SK-N-SH treated with all-trans-retinoic acid at 6 μM for 48 hours (cell line): Measurements from ENCODE around the gene ZFP92.

Experiments
- OSR1 ChIP-seq: fragments of 250-450 bp; sonication (Bioruptor Pico); IDR thresholded peaks from 2 replicates; pipeline ENCODE4 v1.8.0; 2022; ENCODE audit warnings: moderate library complexity, mild to moderate bottlenecking, inconsistent platforms
- RARB ChIP-seq: fragments of 250-450 bp; sonication (Bioruptor Pico); IDR thresholded peaks from 2 replicates; pipeline ENCODE4 v1.8.0; 2021; ENCODE audit warnings: mild to moderate bottlenecking, moderate library complexity
- SNAI2 ChIP-seq: fragments of 250-450 bp; sonication (Bioruptor Pico); IDR thresholded peaks from 2 replicates; pipeline ENCODE4 v1.5.0; 2020; ENCODE audit warnings: mild to moderate bottlenecking, moderate library complexity
- ZC3H10 ChIP-seq: fragments of 250-450 bp; sonication (Bioruptor Pico); IDR thresholded peaks from 2 replicates; pipeline ENCODE4 v1.5.1; 2021; ENCODE audit warnings: mild to moderate bottlenecking, moderate library complexity
- ZFP3 ChIP-seq: fragments of 250-450 bp; sonication (Bioruptor Pico); IDR thresholded peaks from 2 replicates; pipeline ENCODE4 v1.5.0; 2020; ENCODE audit warnings: mild to moderate bottlenecking, moderate library complexity
- ZFP30 ChIP-seq: fragments of 450-650 bp; formaldehyde crosslinking; IDR thresholded peaks from 2 replicates; pipeline ENCODE4 v1.5.0; 2022; ENCODE audit warnings: mild to moderate bottlenecking, moderate library complexity
- ZNF565 ChIP-seq: fragments of 450-650 bp; formaldehyde crosslinking; conservative IDR thresholded peaks from 2 replicates; pipeline ENCODE4 v1.5.0; 2020; ENCODE audit warnings: low read depth, mild to moderate bottlenecking, moderate library complexity
- TF ChIP-seq, protein P1 (sequence below): fragments of 250-450 bp; sonication (Bioruptor Pico); IDR thresholded peaks from 2 replicates; pipeline ENCODE4 v1.8.0; 2020; ENCODE audit warnings: mild to moderate bottlenecking, moderate library complexity, borderline replicate concordance
- TF ChIP-seq, protein P2 (sequence below): fragments of 250-450 bp; sonication (Bioruptor Pico); IDR thresholded peaks from 2 replicates; pipeline ENCODE4 v1.8.0; 2021; ENCODE audit warnings: low read depth, mild to moderate bottlenecking, moderate library complexity, borderline replicate concordance
- TF ChIP-seq, protein P3 (sequence below): fragments of 250-450 bp; sonication (Bioruptor Pico); IDR thresholded peaks from 2 replicates; pipeline ENCODE4 v1.5.1; 2020; ENCODE audit warnings: low read depth, mild to moderate bottlenecking, moderate library complexity
- TF ChIP-seq, protein P4 (sequence below): fragments of 250-450 bp; sonication (Bioruptor Pico); IDR thresholded peaks from 2 replicates; pipeline ENCODE4 v1.5.1; 2021; ENCODE audit warnings: mild to moderate bottlenecking, moderate library complexity

DNA sequence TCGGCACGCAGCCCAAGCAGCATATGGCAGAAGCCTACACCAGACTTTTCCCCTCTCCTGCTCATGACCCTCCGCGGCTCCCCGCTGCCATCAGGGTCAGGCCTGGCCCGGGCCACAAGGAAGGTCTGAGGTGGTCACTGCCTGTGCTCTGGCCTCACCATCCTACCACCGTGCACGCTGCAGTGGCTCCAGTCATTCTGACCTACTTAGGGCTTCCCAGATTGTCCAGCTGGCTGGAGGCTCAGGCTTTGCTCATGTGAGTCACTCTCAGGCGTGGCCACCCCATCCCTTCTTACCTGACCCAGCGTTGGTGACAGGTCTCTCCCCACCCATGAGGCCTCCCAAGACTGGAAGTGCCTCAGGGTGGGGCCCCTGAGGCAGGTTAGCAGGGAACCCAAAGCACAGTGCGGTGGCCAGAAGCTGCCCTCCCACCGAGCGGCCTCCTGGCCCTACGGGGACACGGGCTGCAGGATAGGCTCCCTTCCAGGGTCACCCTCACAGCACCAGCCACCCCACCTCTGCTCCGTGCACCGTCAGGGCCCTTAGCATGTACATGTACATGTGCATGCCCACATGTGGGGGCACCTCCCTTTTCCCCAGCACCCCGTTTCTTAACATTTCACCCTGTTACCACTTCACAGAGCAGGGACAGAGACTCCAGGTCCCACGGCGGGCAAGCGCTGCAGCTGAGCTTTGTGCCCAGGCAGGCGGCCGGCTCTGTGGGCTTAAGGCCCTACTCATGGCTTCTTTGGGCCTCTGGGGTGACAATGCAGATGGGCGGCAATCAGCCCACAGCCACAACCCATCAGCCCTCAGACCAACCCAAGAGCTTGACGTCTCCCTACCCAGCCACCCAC, 32.4 kb downstream of the ZFP92 start:
- TF ChIP-seq ZC3H10 (CRISPR knock-in tag), result no peak
- TF ChIP-seq ZFP3 (CRISPR knock-in tag), result no peak
- TF ChIP-seq, protein P1, sequence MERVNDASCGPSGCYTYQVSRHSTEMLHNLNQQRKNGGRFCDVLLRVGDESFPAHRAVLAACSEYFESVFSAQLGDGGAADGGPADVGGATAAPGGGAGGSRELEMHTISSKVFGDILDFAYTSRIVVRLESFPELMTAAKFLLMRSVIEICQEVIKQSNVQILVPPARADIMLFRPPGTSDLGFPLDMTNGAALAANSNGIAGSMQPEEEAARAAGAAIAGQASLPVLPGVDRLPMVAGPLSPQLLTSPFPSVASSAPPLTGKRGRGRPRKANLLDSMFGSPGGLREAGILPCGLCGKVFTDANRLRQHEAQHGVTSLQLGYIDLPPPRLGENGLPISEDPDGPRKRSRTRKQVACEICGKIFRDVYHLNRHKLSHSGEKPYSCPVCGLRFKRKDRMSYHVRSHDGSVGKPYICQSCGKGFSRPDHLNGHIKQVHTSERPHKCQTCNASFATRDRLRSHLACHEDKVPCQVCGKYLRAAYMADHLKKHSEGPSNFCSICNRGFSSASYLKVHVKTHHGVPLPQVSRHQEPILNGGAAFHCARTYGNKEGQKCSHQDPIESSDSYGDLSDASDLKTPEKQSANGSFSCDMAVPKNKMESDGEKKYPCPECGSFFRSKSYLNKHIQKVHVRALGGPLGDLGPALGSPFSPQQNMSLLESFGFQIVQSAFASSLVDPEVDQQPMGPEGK (CRISPR knock-in tag), result no peak
- TF ChIP-seq ZFP30 (CRISPR knock-in tag), result no peak
- no peak for TF ChIP-seq ZNF565 (CRISPR knock-in tag)
- TF ChIP-seq SNAI2, result no peak
- TF ChIP-seq, protein P2, sequence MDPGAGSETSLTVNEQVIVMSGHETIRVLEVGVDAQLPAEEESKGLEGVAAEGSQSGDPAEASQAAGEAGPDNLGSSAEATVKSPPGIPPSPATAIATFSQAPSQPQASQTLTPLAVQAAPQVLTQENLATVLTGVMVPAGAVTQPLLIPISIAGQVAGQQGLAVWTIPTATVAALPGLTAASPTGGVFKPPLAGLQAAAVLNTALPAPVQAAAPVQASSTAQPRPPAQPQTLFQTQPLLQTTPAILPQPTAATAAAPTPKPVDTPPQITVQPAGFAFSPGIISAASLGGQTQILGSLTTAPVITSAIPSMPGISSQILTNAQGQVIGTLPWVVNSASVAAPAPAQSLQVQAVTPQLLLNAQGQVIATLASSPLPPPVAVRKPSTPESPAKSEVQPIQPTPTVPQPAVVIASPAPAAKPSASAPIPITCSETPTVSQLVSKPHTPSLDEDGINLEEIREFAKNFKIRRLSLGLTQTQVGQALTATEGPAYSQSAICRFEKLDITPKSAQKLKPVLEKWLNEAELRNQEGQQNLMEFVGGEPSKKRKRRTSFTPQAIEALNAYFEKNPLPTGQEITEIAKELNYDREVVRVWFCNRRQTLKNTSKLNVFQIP (CRISPR knock-in tag), result no peak
- TF ChIP-seq OSR1, result no peak
- TF ChIP-seq, protein P3, sequence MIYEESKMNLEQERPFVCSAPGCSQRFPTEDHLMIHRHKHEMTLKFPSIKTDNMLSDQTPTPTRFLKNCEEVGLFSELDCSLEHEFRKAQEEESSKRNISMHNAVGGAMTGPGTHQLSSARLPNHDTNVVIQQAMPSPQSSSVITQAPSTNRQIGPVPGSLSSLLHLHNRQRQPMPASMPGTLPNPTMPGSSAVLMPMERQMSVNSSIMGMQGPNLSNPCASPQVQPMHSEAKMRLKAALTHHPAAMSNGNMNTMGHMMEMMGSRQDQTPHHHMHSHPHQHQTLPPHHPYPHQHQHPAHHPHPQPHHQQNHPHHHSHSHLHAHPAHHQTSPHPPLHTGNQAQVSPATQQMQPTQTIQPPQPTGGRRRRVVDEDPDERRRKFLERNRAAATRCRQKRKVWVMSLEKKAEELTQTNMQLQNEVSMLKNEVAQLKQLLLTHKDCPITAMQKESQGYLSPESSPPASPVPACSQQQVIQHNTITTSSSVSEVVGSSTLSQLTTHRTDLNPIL, result no peak
- TF ChIP-seq RARB (CRISPR knock-in tag), result no peak
- TF ChIP-seq, protein P4, sequence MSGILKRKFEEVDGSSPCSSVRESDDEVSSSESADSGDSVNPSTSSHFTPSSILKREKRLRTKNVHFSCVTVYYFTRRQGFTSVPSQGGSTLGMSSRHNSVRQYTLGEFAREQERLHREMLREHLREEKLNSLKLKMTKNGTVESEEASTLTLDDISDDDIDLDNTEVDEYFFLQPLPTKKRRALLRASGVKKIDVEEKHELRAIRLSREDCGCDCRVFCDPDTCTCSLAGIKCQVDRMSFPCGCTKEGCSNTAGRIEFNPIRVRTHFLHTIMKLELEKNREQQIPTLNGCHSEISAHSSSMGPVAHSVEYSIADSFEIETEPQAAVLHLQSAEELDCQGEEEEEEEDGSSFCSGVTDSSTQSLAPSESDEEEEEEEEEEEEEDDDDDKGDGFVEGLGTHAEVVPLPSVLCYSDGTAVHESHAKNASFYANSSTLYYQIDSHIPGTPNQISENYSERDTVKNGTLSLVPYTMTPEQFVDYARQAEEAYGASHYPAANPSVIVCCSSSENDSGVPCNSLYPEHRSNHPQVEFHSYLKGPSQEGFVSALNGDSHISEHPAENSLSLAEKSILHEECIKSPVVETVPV, result no peak
